Stomach (tissue), 9 donors: ENCODE results near the gene RTTN. TPM values are rescaled to one million over a fixed set of nuclear protein-coding genes. Genes with fewer than 3 reads are reported as not detected.

Source experiments
- DNase-seq, 2 donors: peaks; one replicate each; pipeline versions ENCODE4 v3.0.0 to v3.0.0-alpha.2; 2013 to 2019
- H3K27ac ChIP-seq, 5 donors: fragments of 200-600 bp in 4 of 5; sonication (generic) in 4 of 5; one replicate each; pipeline ENCODE4 v1.5.1; 2013 to 2019; ENCODE audit warnings: mild to moderate bottlenecking in 1 of 5, moderate library complexity in 1 of 5
- H3K27me3 ChIP-seq, 3 donors: fragments of 200-600 bp; sonication (generic); one replicate each; pipeline ENCODE4 v1.5.1; 2017 to 2019; ENCODE audit warnings: mixed run types in 1 of 3
- H3K36me3 ChIP-seq, 4 donors: fragments of 200-600 bp; sonication (generic); 1 replicate in 3 of 4; 2 replicates in 1 of 4; pipeline ENCODE4 v1.5.1; 2016 to 2019
- H3K4me1 ChIP-seq, 4 donors: fragments of 200-600 bp; sonication (generic); one replicate each; pipeline ENCODE4 v1.5.1; 2016 to 2019
- H3K4me3 ChIP-seq, 4 donors: fragments of 200-600 bp; sonication (generic) in 3 of 4; one replicate each; pipeline ENCODE4 v1.5.1; 2016 to 2019; ENCODE audit warnings: mild to moderate bottlenecking in 1 of 4
- H3K9me3 ChIP-seq, 4 donors: fragments of 200-600 bp; sonication (generic); one replicate each; pipeline ENCODE4 v1.5.1; 2016 to 2019
- CTCF ChIP-seq, 7 experiments: fragments of 450-650 bp in 4 of 7; fragments of 200-600 bp in 3 of 7; sonication (generic) in 3 of 7; IDR thresholded peaks; one replicate each; pipeline ENCODE4 v1.5.1; 2016 to 2019; ENCODE audit warnings: antibody characterized with exemption in 7 of 7, control low read depth in 2 of 7, mild to moderate bottlenecking in 1 of 7
- EP300 ChIP-seq: sonication (generic); formaldehyde crosslinking; IDR thresholded peaks from one replicate; pipeline ENCODE4 v1.6.1; 2017; ENCODE audit warnings: antibody characterized with exemption
- POLR2A ChIP-seq, 4 donors: fragments of 450-650 bp; IDR thresholded peaks; one replicate each; pipeline ENCODE4 v1.6.1; 2016; ENCODE audit warnings: antibody characterized with exemption in 4 of 4, control low read depth in 2 of 4, mild to moderate bottlenecking in 1 of 4, moderate library complexity in 1 of 4
- POLR2AphosphoS5 ChIP-seq, 3 donors: sonication (generic); formaldehyde crosslinking; IDR thresholded peaks; one replicate each; pipeline ENCODE4 v1.6.1; 2016; ENCODE audit warnings: antibody characterized with exemption in 3 of 3
- WGBS, 5 donors: extraction: QIAGEN DNeasy Blood & Tissue Kit in 3 of 5; methylation state at CpG; one replicate each; pipeline versions ENCODE4 v1.1.5 to v1.1.7; 2013 to 2018; 5-methylcytosine and 5-hydroxymethylcytosine counted together
- intact Hi-C: fragments of 100-400 bp; cut with DNase I; formaldehyde crosslinking; loops from one replicate; pipeline ENCODE4 v1.15.1; 2023; ENCODE audit warnings: low total_unique reads
- polyA plus RNA-seq, 3 donors: library from polyadenylated mRNA; stranded (reverse); fragments of 200-250 nt; gene quantifications; one replicate each; pipeline ENCODE4 v1.2.3, GENCODE V29; 2013
- total RNA-seq, 5 donors: library from RNA; depleted of rRNA; stranded (reverse); fragments of >200 nt; gene quantifications; one replicate each; pipeline versions ENCODE4 v1.1.0 to v1.2.3, GENCODE V29; 2014 to 2016
- donor health status: healthy with polysubstance abuse.
- donor health status: Bipolar disorder and iron deficiency.
- donor health status: healthy.

RTTN gene
- total and polyA plus RNA-seq, 8 donors, result 2.1 to 52.1 (median 10.2) TPM

GRCh38 chr18:69987870-69988269 is 217.6 kb downstream of the RTTN start:
- no peak for TF ChIP-seq POLR2AphosphoS5 (IDR thresholded peaks at IDR 0.05)
- no peak for TF ChIP-seq CTCF (IDR thresholded peaks at IDR 0.05)
- TF ChIP-seq POLR2A (IDR thresholded peaks at IDR 0.05), result no peak
- no peak for TF ChIP-seq EP300
- Histone ChIP-seq H3K27ac (no peak overlapping the region), H3K9me3 (peaks cover 0 to 20% (median 11%) of the 10 kb centered on the region in 4 donors), H3K4me1 (no peaks in the 10 kb centered on the region), H3K4me3 (no peak overlapping the region), H3K27me3 (no peaks in the 10 kb centered on the region), H3K36me3 (peaks cover 0 to 28% (median 2%) of the 10 kb centered on the region in 4 donors)
- no peak for DNase-seq
- WGBS, 5 donors, result 93 to 100% (median 95%) methylated on average over 1 of the region's 1 CpG
- intact Hi-C loops, result no loop called here

- no peak overlapping the region for H3K27ac ChIP-seq
- H3K27me3 ChIP-seq, result no peaks in the 10 kb centered on the region
- TF ChIP-seq EP300, result no peak
- no peak for TF ChIP-seq CTCF (IDR thresholded peaks at IDR 0.05)
- no peak for TF ChIP-seq POLR2AphosphoS5 (IDR thresholded peaks at IDR 0.05)
- TF ChIP-seq POLR2A (IDR thresholded peaks at IDR 0.05), result no peak
- peaks cover 0 to 8% (median 0%) of the 10 kb centered on the region in 4 donors for H3K4me1 ChIP-seq
- intact Hi-C loops, result no loop called here
- peaks cover 0 to 24% (median 0%) of the 10 kb centered on the region in 4 donors for H3K36me3 ChIP-seq
- no peak overlapping the region for H3K4me3 ChIP-seq
- DNase-seq, result no peak
- 94 to 99% (median 98%) methylated on average over 4 of the region's 4 CpGs for WGBS, 5 donors
- peaks cover 0 to 20% (median 8%) of the 10 kb centered on the region in 4 donors for H3K9me3 ChIP-seq
These were observed 220.2 kb downstream of the RTTN start for GRCh38 chr18:69985239-69985638.

- 84 to 90% (median 84%) methylated on average over 4 of the region's 4 CpGs for WGBS, 5 donors
- Histone ChIP-seq H3K4me3 (no peak overlapping the region), H3K27ac (no peak overlapping the region), H3K27me3 (no peaks in the 10 kb centered on the region), H3K36me3 (peaks cover 0 to 24% (median 0%) of the 10 kb centered on the region in 4 donors), H3K9me3 (peaks cover 0 to 7% (median 5%) of the 10 kb centered on the region in 4 donors), H3K4me1 (peaks cover 0 to 8% (median 0%) of the 10 kb centered on the region in 4 donors)
- intact Hi-C loops, result no loop called here
- DNase-seq, result no peak
- no peak for TF ChIP-seq POLR2A (IDR thresholded peaks at IDR 0.05)
- TF ChIP-seq CTCF (IDR thresholded peaks at IDR 0.05), result no peak
- no peak for TF ChIP-seq EP300
- no peak for TF ChIP-seq POLR2AphosphoS5 (IDR thresholded peaks at IDR 0.05)
These were observed 223.1 kb downstream of the RTTN start for GRCh38 chr18:69982417-69982816.

GRCh38 chr18:69981948-69982347 is 223.5 kb downstream of the RTTN start:
- Histone ChIP-seq H3K4me3 (no peak overlapping the region), H3K4me1 (peaks cover 0 to 8% (median 0%) of the 10 kb centered on the region in 4 donors), H3K27me3 (no peaks in the 10 kb centered on the region), H3K9me3 (peaks cover 0 to 12% (median 10%) of the 10 kb centered on the region in 4 donors), H3K36me3 (peaks cover 0 to 26% (median 0%) of the 10 kb centered on the region in 4 donors), H3K27ac (no peak overlapping the region)
- 72 to 89% (median 82%) methylated on average over 2 of the region's 2 CpGs for WGBS, 5 donors
- no peak for DNase-seq
- no peak for TF ChIP-seq EP300
- intact Hi-C loops, result no loop called here

GRCh38 chr18:69980982-69981804 is 224.3 kb downstream of the RTTN start:
- H3K36me3 ChIP-seq, result peaks cover 0 to 18% (median 0%) of the 10 kb centered on the region in 4 donors
- H3K4me1 ChIP-seq, result peaks cover 0 to 8% (median 0%) of the 10 kb centered on the region in 4 donors
- intact Hi-C loops, result no loop called here
- 67 to 86% (median 69%) methylated on average over 3 of the region's 3 CpGs for WGBS, 5 donors
- DNase-seq, result no peak
- H3K27me3 ChIP-seq, result no peaks in the 10 kb centered on the region
- peaks cover 0 to 19% (median 17%) of the 10 kb centered on the region in 4 donors for H3K9me3 ChIP-seq
- no peak overlapping the region for H3K27ac ChIP-seq
- TF ChIP-seq EP300 (no peak), CTCF (IDR thresholded peaks at IDR 0.05) (no peak), POLR2AphosphoS5 (IDR thresholded peaks at IDR 0.05) (no peak), POLR2A (IDR thresholded peaks at IDR 0.05) (no peak)
- H3K4me3 ChIP-seq, result no peak overlapping the region
